A549 treated with AZD2906 at 1 μM for 4 hours (cell line): ENCODE results near the gene DVL3. TPM values are rescaled to one million over a fixed set of nuclear protein-coding genes. Genes with fewer than 3 reads are reported as not detected.

ENCODE experiments used
- total RNA-seq: library from RNA; stranded (reverse); fragments of 200-300 nt; extraction: Qiagen RNA extraction; gene quantifications from 5 replicates; pipeline ENCODE4 v1.2.3, GENCODE V29; 2022

Gene DVL3
- 18.1 to 27.6 TPM (median 23.0 TPM) in 5 replicates for total RNA-seq

DNA sequence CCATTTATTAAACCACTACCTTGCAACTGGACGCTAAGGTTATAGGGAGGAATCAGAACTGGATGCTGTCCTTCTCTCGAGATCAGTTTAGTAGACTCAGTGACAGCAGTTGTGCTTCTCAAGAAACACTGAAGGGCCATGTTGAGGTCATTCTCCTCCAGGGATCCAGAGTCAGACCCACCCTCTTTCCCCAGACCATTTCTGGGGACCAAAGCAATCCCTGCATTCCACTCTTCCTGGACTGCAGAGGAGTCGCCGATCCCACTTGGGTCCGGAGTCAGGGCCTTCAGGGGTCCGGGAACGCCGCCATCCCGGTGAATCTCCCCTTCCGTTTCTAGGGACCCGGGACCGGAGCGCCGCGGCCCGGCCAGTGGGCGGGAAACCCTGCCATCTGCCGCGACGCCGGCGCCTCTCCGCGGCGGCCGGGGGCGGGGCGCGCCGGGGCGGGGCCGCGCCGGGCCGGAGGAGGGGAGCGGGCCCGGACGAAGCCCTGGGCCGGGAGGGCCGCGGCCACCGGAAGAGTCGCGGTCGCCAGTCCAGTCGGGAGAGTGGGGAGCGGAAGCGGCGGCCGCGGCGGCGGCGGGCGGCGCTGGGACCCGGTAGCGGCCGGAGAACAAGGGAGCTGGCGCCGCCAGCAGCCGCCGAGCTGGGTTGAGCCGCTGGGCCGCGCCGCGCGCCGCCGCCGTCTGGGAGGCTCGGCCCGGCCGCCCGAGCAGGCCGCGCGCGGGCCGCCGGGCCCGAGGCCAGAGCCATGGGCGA is at the start of gene DVL3:
Gene DVL3, plus strand, starts transcription at position 493 of the 759 bp plus-strand sequence. Its CDS starts 259 bp downstream, at position 752.

GRCh38 chr3:184135149-184135910 is 19.8 kb upstream of the DVL3 start, which contains the start of gene EIF2B5:
EIF2B5 (plus strand) TSS chr3:184135358; CDS start chr3:184135386, 28 bp downstream.

DNA sequence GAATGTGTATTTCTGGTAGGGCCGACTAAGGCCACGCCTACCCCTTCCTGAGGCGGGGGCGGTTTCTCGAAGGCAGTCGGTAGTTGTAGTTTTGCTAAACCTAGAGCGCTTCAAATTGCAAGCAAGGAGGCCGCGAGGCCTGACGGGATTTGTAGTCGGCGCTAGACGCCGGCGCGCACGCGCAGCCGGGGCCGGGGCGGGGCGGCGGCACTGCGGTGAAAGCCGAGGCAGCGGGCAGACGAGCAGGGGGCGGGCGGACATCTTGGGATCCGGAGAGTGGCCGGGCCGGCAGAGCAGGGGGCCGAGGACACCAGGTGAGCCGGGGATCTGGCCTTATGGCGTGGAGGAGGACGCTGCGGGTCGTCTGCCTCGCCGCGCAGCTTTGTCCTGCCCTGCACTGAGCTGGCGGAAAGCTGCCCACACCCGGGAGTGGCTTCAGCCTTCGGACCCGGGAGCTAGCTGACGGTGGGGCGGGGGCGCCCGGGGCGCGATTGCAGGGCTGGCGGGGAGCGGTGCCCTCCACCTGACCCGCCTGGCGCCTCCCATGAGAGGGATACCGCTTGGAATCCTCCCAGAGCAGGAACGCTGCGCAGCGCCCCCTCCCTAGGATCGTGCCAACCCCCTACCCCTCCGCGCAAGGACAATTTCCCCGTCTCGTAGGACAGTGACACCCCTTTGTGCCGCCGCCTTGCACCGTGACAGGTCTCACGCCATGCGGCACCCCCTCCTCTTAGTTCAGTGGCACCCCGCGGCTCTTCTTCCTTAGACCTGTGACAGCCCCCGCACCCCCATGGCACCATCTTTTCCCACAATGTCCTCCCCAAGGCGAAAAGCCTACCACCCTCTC is 19.7 kb downstream of the DVL3 start, which contains the start of gene AP2M1:
Gene AP2M1, plus strand, starts transcription at position 210 of the 847 bp plus-strand sequence. CDS start 2,139 bp downstream, outside the sequence.

GRCh38 chr3:184186184-184186901 is 31.2 kb downstream of the DVL3 start, which contains the start of gene ABCF3:
ABCF3 (plus strand) TSS chr3:184186199; CDS start chr3:184186208, 9 bp downstream.

Other genes starting within 250 kb of the DVL3 start
- 13.6 to 17.5 TPM (median 14.5 TPM) in 5 replicates for gene ABCC5, start 137.5 kb upstream of the DVL3 start, total RNA-seq
- gene HTR3D, start 123.6 kb upstream of the DVL3 start, total RNA-seq, result not detected in 5 replicates
- not detected in 5 replicates for gene HTR3C, start 102.3 kb upstream of the DVL3 start, total RNA-seq
- not detected in 5 replicates for gene HTR3E, start 58.3 kb upstream of the DVL3 start, total RNA-seq
- 26.0 to 28.5 TPM (median 26.6 TPM) in 5 replicates for gene EIF2B5, start 20.0 kb upstream of the DVL3 start, total RNA-seq
- 297 to 312 TPM (median 301 TPM) in 5 replicates for gene AP2M1, start 19.5 kb downstream of the DVL3 start, total RNA-seq
- 33.1 to 36.6 TPM (median 33.7 TPM) in 5 replicates for gene ABCF3, start 30.8 kb downstream of the DVL3 start, total RNA-seq
- gene VWA5B2, start 74.2 kb downstream of the DVL3 start, total RNA-seq, result 0.29 to 0.55 TPM (median 0.36 TPM) in 5 replicates
- gene ALG3, start 93.6 kb downstream of the DVL3 start, total RNA-seq, result 56.4 to 80.3 TPM (median 74.4 TPM) in 5 replicates
- gene EEF1AKMT4, start 94.3 kb downstream of the DVL3 start, total RNA-seq, result 8.3 to 12.9 TPM (median 11.7 TPM) in 5 replicates
- 0.69 to 1.8 TPM (median 1.4 TPM) in 5 replicates for gene CAMK2N2, start 106.2 kb downstream of the DVL3 start, total RNA-seq
- gene ECE2, start 120.6 kb downstream of the DVL3 start, total RNA-seq, result not detected in 5 replicates
- 266 to 403 TPM (median 288 TPM) in 5 replicates for gene PSMD2, start 143.9 kb downstream of the DVL3 start, total RNA-seq
- gene EIF4G1, start 159.2 kb downstream of the DVL3 start, total RNA-seq, result 243 to 270 TPM (median 254 TPM) in 5 replicates
- 9.6 to 12.5 TPM (median 11.3 TPM) in 5 replicates for gene FAM131A, start 182.2 kb downstream of the DVL3 start, total RNA-seq
- gene CLCN2, start 206.2 kb downstream of the DVL3 start, total RNA-seq, result 3.8 to 5.6 TPM (median 5.0 TPM) in 5 replicates
- gene POLR2H, start 206.3 kb downstream of the DVL3 start, total RNA-seq, result 67.4 to 73.9 TPM (median 72.6 TPM) in 5 replicates
- 0.05 to 0.16 TPM in 2 of 5 replicates, not detected in the others for gene THPO, start 222.8 kb downstream of the DVL3 start, total RNA-seq
- gene CHRD, start 224.7 kb downstream of the DVL3 start, total RNA-seq, result 0.11 to 0.36 TPM (median 0.23 TPM) in 5 replicates